Bronchial epithelial cell (primary cell): ENCODE data around the gene NPC1L1. TPM values are rescaled to one million over a fixed set of nuclear protein-coding genes. Genes with fewer than 3 reads are reported as not detected.

Source experiments
- DNase-seq: peaks from one replicate; pipeline ENCODE4 v3.0.0-alpha.2; 2010; ENCODE audit warnings: low read depth
- FAIRE-seq: peaks from 2 replicates; lab custom pipeline; 2011; peaks lifted over from hg19 to GRCh38; lab: Jason Lieb, UNC
- H3K27me3 ChIP-seq: 2 replicates; pipeline ENCODE4 v1.5.1; 2011; ENCODE audit warnings: low read length; ENCODE audit not compliant: control insufficient read depth, insufficient read depth
- H3K36me3 ChIP-seq: 2 replicates; pipeline ENCODE4 v1.5.1; 2011; ENCODE audit warnings: low read length; ENCODE audit not compliant: control insufficient read depth, insufficient read depth
- H3K4me3 ChIP-seq: 2 replicates; pipeline ENCODE4 v1.5.1; 2011; ENCODE audit warnings: mild to moderate bottlenecking, low read depth, low read length, control low read depth
- total RNA-seq: library from RNA; depleted of rRNA; stranded (reverse); fragments of >200 nt; gene quantifications from 2 replicates; pipeline ENCODE4 v1.2.1, GENCODE V29; 2014
- TF ChIP-seq, protein P1 (sequence below): IDR thresholded peaks from 2 replicates; pipeline ENCODE4 v1.5.1; 2011; ENCODE audit warnings: mild to moderate bottlenecking, moderate library complexity, low read length, control low read depth, inconsistent platforms; ENCODE audit not compliant: insufficient read depth, severe bottlenecking

The NPC1L1 gene
- total RNA-seq, 1 donor from 2014 or later, result under 0.01 TPM

DNA sequence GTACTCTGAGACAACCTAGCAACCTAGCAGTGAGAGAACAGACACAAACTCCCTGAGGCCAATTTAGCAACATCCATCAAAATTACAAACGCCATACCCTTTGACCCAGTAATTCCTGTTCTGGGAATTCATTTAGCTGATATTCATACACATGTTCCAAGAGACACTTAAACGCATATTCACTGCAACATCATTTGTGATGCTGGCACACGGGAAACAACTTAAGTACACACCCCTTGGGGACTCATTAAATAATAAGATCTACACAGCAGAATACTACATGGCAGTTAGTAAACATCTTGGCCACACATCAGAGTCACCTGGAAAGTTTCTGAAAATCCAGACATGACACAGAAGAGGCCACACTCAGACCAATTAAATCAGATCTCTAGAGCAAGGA, 68.3 kb downstream of the NPC1L1 start:
- no peak for FAIRE-seq
- no peak for DNase-seq
- Histone ChIP-seq H3K4me3 (no peak overlapping the region), H3K36me3 (peaks cover 16% of the 10 kb centered on the region), H3K27me3 (no peaks in the 10 kb centered on the region)
- TF ChIP-seq, protein P1, sequence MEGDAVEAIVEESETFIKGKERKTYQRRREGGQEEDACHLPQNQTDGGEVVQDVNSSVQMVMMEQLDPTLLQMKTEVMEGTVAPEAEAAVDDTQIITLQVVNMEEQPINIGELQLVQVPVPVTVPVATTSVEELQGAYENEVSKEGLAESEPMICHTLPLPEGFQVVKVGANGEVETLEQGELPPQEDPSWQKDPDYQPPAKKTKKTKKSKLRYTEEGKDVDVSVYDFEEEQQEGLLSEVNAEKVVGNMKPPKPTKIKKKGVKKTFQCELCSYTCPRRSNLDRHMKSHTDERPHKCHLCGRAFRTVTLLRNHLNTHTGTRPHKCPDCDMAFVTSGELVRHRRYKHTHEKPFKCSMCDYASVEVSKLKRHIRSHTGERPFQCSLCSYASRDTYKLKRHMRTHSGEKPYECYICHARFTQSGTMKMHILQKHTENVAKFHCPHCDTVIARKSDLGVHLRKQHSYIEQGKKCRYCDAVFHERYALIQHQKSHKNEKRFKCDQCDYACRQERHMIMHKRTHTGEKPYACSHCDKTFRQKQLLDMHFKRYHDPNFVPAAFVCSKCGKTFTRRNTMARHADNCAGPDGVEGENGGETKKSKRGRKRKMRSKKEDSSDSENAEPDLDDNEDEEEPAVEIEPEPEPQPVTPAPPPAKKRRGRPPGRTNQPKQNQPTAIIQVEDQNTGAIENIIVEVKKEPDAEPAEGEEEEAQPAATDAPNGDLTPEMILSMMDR, result no peak

- H3K27me3 ChIP-seq, result no peaks in the 10 kb centered on the region
- no peak overlapping the region for H3K4me3 ChIP-seq
- no peak for FAIRE-seq
- DNase-seq, result no peak
- TF ChIP-seq, protein P1, result no peak
- H3K36me3 ChIP-seq, result peaks cover 18% of the 10 kb centered on the region
Observed at GRCh38 chr7:44471850-44472249, 69.3 kb downstream of the NPC1L1 start.

DNA sequence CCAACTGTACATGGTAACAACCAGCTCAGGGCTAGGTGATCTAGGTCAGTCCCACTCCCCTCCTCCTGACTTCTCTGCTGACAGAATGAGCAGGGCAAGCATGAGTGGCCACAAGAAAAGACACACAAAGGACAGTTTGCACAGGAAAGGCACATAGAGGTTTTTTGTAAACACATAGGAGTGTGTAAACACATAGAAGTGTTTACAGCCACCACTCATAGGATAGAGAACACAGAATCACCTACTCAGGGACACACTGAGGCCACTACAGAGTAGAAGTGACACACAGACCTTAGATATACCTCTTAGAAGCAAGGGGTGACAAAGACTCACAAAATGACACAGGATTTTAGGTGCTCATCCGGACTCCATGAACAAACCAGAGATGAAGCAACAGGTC, 69.7 kb downstream of the NPC1L1 start:
- TF ChIP-seq, protein P1, result no peak
- Histone ChIP-seq H3K4me3 (no peak overlapping the region), H3K36me3 (peaks cover 16% of the 10 kb centered on the region), H3K27me3 (no peaks in the 10 kb centered on the region)
- DNase-seq (no peak), FAIRE-seq (no peak)

DNA sequence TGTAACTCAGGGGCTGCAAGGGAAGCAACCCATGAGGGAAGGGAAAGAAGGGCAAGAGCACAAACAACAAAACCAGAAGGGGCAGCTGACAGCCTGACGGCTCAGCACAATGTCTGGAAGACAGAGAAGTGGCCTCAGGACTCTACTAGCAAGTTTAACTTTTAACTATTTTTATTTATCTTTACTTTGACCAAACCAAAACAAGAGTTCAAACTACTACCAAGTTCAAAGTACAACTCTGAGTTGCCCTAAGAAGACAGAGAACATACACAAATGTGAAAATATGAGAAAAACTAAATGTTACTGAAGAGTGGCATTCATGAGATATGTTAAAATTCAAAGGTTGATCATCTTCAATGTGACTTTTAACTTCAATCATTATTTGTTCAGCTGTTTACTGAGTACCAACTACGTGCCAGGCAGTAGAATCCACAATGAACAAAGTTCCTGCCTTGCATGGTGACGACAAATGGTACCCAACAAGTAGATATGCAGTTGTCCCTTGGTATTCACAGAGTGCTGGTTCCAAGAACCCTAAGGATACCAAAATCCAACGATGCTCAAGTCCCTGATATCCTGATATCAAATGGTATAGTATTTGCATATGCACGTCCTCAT, 70.4 kb downstream of the NPC1L1 start:
- TF ChIP-seq, protein P1, result no peak
- no peak overlapping the region for H3K4me3 ChIP-seq
- FAIRE-seq, result no peak
- H3K27me3 ChIP-seq, result no peaks in the 10 kb centered on the region
- peaks cover 13% of the 10 kb centered on the region for H3K36me3 ChIP-seq
- no peak for DNase-seq

GRCh38 chr7:44470135-44470479, 71.0 kb downstream of the NPC1L1 start:
- Histone ChIP-seq H3K36me3 (peaks cover 12% of the 10 kb centered on the region), H3K4me3 (no peak overlapping the region), H3K27me3 (no peaks in the 10 kb centered on the region)
- no peak for FAIRE-seq
- no peak for DNase-seq
- TF ChIP-seq, protein P1, result no peak

GRCh38 chr7:44469461-44470134, 71.5 kb downstream of the NPC1L1 start:
- no peaks in the 10 kb centered on the region for H3K27me3 ChIP-seq
- no peak overlapping the region for H3K4me3 ChIP-seq
- FAIRE-seq, result no peak
- DNase-seq, result no peak
- peaks cover 12% of the 10 kb centered on the region for H3K36me3 ChIP-seq
- TF ChIP-seq, protein P1, result no peak
